OCI-LY3 (cell line): Measurements from ENCODE around the gene GCSAM.

ENCODE experiments used
- H2AFZ ChIP-seq: fragments of 200-600, 300-600 bp; shearing (Covaris generic); 2 replicates; pipeline ENCODE4 v1.6.0; 2014; ENCODE audit warnings: antibody characterized with exemption, low read depth, low read length
- H3K27ac ChIP-seq: fragments of 200-600, 300-600 bp; sonication (generic); 2 replicates; pipeline ENCODE4 v1.5.1; 2014; ENCODE audit warnings: mild to moderate bottlenecking, low read length, moderate library complexity, mixed read lengths
- H3K27me3 ChIP-seq: fragments of 200-600, 300-600 bp; sonication (generic); 2 replicates; pipeline ENCODE4 v1.6.1; 2014; ENCODE audit warnings: low read depth, low read length, mixed read lengths
- H3K36me3 ChIP-seq: fragments of 200-600, 300-600 bp; sonication (generic); replicated peaks from 2 replicates; pipeline ENCODE3; 2014; ENCODE audit warnings: low read depth, low read length, mixed read lengths
- H3K4me1 ChIP-seq: fragments of 300-600, 200-600 bp; sonication (generic); 2 replicates; pipeline ENCODE4 v1.6.1; 2014; ENCODE audit warnings: low read length, mixed read lengths
- H3K4me2 ChIP-seq: fragments of 200-600, 300-600 bp; sonication (generic); 2 replicates; pipeline ENCODE4 v1.6.1; 2014; ENCODE audit warnings: low read length, mixed read lengths
- H3K4me3 ChIP-seq: fragments of 300-600, 200-600 bp; sonication (generic); 2 replicates; pipeline ENCODE4 v1.5.1; 2014; ENCODE audit warnings: antibody characterized with exemption, mild to moderate bottlenecking, low read length, moderate library complexity
- H3K79me2 ChIP-seq: fragments of 300-600, 200-600 bp; shearing (Covaris generic); 2 replicates; pipeline ENCODE4 v1.6.1; 2014; ENCODE audit warnings: mild to moderate bottlenecking, low read length, mixed read lengths
- H3K9ac ChIP-seq: fragments of 300-600, 200-600 bp; shearing (Covaris generic); 2 replicates; pipeline ENCODE4 v1.6.0; 2014; ENCODE audit warnings: mild to moderate bottlenecking, low read length, moderate library complexity
- H3K9me3 ChIP-seq: fragments of 200-600, 300-600 bp; shearing (Covaris generic); 2 replicates; pipeline ENCODE4 v1.6.1; 2014; ENCODE audit warnings: low read length, mixed read lengths; ENCODE audit not compliant: insufficient read depth
- H4K20me1 ChIP-seq: fragments of 200-600, 300-600 bp; sonication (generic); 2 replicates; pipeline ENCODE4 v1.6.1; 2016; ENCODE audit warnings: low read length, mixed read lengths; ENCODE audit not compliant: insufficient read depth
- EZH2phosphoT487 ChIP-seq: fragments of 200-600 bp; shearing (Covaris generic); IDR thresholded peaks from 2 replicates; pipeline ENCODE4 v1.6.1; 2018; ENCODE audit warnings: antibody characterized with exemption, mixed run types, low read depth
- TF ChIP-seq, protein P1 (sequence below): fragments of 200-600, 300-600 bp; sonication (generic); IDR thresholded peaks from 2 replicates; pipeline ENCODE4 v1.5.1; 2014; ENCODE audit warnings: antibody characterized with exemption, low read length, low read depth

Gene GCSAM

DNA sequence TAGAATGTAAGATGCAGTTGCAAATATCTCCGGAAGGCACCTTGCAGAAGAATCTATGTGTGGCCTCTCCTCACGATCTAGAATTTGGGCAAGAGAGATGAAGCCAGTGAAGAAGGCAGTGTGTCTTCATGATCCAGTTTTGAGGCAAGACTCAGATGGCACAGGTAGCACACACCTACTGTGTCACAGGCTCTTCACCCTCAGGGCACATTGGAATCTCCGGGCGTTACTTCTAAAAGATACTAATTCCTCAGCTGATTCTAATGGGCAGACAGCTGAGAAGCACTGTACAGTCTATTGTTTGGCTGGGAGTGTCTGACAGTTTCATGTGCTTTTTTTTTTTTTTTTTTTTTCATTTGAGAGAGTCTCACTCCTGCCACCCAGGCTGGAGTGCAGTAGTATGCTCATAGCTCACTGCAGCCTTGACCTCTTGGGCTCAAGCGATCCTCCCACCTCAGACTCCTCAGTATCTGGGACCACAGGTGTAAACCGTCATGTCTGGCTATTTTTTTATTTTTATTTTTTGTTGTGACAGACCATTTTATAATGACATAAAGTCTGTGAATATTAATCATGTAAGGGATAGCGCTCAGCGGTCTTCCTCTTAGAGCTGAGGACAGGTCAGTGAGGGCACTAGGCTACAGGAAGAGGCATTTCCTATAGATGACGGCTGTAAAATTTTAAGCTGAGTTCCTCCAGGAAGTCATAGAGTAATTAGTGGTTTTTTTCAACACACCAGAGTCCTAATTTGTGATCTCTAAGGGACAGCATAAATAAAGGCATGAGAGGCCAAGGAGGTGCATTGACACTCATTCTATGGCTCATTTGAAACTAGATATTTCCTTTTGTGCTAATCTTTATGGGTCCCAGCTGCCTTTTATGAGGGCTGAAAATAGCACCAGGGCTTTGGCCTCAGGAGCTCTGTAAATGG lies 42.8 kb downstream of the GCSAM start:
- Histone ChIP-seq H3K27ac (no peak overlapping the region), H2AFZ (no peak overlapping the region), H4K20me1 (no peaks in the 10 kb centered on the region), H3K27me3 (0 out of 2 replicates have a peak, but pooled peaks cover 3% of the 10 kb centered on the region), H3K36me3 (no peaks in the 10 kb centered on the region), H3K4me1 (peaks cover 19% of the 10 kb centered on the region), H3K4me2 (no peak overlapping the region), H3K4me3 (no peak overlapping the region), H3K9ac (no peak overlapping the region), H3K9me3 (no peaks in the 10 kb centered on the region), H3K79me2 (no peaks in the 10 kb centered on the region)
- no peak for TF ChIP-seq EZH2phosphoT487
- TF ChIP-seq, protein P1, sequence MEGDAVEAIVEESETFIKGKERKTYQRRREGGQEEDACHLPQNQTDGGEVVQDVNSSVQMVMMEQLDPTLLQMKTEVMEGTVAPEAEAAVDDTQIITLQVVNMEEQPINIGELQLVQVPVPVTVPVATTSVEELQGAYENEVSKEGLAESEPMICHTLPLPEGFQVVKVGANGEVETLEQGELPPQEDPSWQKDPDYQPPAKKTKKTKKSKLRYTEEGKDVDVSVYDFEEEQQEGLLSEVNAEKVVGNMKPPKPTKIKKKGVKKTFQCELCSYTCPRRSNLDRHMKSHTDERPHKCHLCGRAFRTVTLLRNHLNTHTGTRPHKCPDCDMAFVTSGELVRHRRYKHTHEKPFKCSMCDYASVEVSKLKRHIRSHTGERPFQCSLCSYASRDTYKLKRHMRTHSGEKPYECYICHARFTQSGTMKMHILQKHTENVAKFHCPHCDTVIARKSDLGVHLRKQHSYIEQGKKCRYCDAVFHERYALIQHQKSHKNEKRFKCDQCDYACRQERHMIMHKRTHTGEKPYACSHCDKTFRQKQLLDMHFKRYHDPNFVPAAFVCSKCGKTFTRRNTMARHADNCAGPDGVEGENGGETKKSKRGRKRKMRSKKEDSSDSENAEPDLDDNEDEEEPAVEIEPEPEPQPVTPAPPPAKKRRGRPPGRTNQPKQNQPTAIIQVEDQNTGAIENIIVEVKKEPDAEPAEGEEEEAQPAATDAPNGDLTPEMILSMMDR: no peak

DNA sequence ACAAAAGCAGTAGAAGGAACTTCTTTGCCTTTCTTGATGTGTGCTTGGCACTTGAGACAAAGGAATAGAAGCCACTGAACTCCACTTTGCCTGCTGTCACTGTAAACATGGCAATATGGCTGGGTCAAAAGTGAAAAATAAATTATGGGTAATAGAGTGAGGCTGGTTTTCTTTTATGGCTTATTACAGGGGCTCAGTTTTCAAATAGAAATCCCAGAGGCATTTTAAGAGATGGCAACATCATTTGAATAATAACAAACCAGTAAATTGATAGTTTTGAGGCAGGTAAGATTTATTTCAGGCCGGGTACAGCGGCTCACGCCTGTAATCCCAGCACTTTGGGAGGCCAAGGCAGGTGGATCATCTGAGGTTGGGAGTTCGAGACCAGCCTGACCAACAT lies 44.1 kb downstream of the GCSAM start:
- H3K4me3 ChIP-seq: no peak overlapping the region
- no peak overlapping the region for H3K4me2 ChIP-seq
- no peaks in the 10 kb centered on the region for H4K20me1 ChIP-seq
- H2AFZ ChIP-seq: no peak overlapping the region
- 0 out of 2 replicates have a peak, but pooled peaks cover 3% of the 10 kb centered on the region for H3K27me3 ChIP-seq
- H3K79me2 ChIP-seq: no peaks in the 10 kb centered on the region
- H3K4me1 ChIP-seq: peaks cover 19% of the 10 kb centered on the region
- no peak for TF ChIP-seq EZH2phosphoT487
- TF ChIP-seq, protein P1: no peak
- no peaks in the 10 kb centered on the region for H3K36me3 ChIP-seq
- no peak overlapping the region for H3K9ac ChIP-seq
- no peak overlapping the region for H3K27ac ChIP-seq
- no peaks in the 10 kb centered on the region for H3K9me3 ChIP-seq

DNA sequence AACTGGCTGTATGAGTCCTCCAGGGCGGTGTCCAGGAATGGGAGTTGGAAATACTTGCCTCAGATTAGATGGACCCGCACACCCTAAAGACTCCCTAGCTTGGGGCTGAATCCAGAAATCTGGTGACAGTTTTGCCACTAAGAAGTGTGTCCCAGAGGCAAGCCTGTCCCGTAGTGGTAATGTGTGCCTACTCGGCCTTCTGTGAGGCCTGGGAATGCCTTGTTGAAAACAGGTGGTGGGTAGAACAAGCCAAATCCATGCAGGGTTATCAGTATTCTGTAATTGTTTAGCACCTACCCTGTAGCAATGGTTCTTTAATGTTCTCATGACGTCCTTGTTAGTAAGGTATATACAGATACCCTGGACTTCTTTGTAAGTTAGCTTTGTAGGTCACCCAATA lies 45.3 kb downstream of the GCSAM start:
- no peaks in the 10 kb centered on the region for H4K20me1 ChIP-seq
- H3K36me3 ChIP-seq: no peaks in the 10 kb centered on the region
- H3K27me3 ChIP-seq: 0 out of 2 replicates have a peak, but pooled peaks cover 3% of the 10 kb centered on the region
- no peak overlapping the region for H3K4me2 ChIP-seq
- no peaks in the 10 kb centered on the region for H3K9me3 ChIP-seq
- TF ChIP-seq, protein P1: no peak
- TF ChIP-seq EZH2phosphoT487: no peak
- no peaks in the 10 kb centered on the region for H3K79me2 ChIP-seq
- H3K27ac ChIP-seq: no peak overlapping the region
- peaks cover 16% of the 10 kb centered on the region for H3K4me1 ChIP-seq
- no peak overlapping the region for H3K4me3 ChIP-seq
- H3K9ac ChIP-seq: no peak overlapping the region
- no peak overlapping the region for H2AFZ ChIP-seq

DNA sequence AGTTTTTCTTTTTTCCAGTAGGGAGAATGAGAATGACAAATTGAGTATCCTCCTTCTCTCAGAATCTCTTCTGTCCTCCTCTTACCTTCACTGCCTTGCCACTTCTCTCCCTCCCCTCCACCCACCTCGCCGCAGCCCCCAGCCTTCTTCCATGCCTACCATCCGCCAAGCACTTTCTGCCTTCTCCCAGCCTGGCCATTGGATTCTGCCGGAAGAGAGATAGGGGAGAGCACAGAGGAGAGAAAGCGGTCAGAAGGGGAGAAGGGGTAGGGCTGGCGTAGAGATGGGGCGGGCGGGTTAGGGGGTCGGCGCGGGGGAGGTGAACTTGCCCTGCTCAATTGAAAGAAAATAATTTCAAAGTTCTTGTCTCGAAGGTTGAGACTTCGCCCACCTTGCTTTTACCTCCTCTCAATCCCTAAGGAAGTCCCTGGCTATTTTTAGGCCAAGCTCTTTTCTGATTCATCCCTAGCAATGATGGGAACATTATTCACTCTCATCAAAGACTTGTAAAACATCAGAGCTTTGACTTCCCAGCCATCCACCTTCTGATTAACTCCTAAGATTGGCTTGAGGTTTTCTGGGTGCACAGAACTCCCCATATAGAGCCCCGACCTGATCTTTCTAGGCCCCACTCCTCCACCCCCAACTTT lies 46.0 kb downstream of the GCSAM start:
- H3K9ac ChIP-seq: peak overlapping the region; percentile 77
- peaks cover 10% of the 10 kb centered on the region; the same call in 1 of the 2 replicates for H3K4me1 ChIP-seq
- no peak overlapping the region for H3K27ac ChIP-seq
- TF ChIP-seq EZH2phosphoT487: no peak
- TF ChIP-seq, protein P1: no peak
- H3K27me3 ChIP-seq: 0 out of 2 replicates have a peak, but pooled peaks cover 3% of the 10 kb centered on the region
- H3K9me3 ChIP-seq: no peaks in the 10 kb centered on the region
- no peaks in the 10 kb centered on the region for H4K20me1 ChIP-seq
- no peaks in the 10 kb centered on the region for H3K79me2 ChIP-seq
- no peaks in the 10 kb centered on the region for H3K36me3 ChIP-seq
- peak overlapping the region; percentile 92 for H2AFZ ChIP-seq
- H3K4me2 ChIP-seq: peak overlapping the region; percentile 96
- H3K4me3 ChIP-seq: peak overlapping the region; percentile 95
